GM18526 (cell line): ENCODE results near the gene PIEZO2.

Source experiments
- POLR2A ChIP-seq: IDR thresholded peaks from 3 replicates; pipeline ENCODE4 v1.6.1; 2011; ENCODE audit not compliant: insufficient read length; ENCODE audit errors: extremely low read depth

PIEZO2 gene

GRCh38 chr18:10784596-10785202, 364.7 kb downstream of the PIEZO2 start:
- TF ChIP-seq POLR2A = no peak

GRCh38 chr18:10783941-10784340, 365.4 kb downstream of the PIEZO2 start:
- no peak for TF ChIP-seq POLR2A

GRCh38 chr18:10776493-10776892, 372.9 kb downstream of the PIEZO2 start:
- no peak for TF ChIP-seq POLR2A

- TF ChIP-seq POLR2A = no peak
These were observed 374.3 kb downstream of the PIEZO2 start for GRCh38 chr18:10775026-10775425.

- no peak for TF ChIP-seq POLR2A
These were observed 378.2 kb downstream of the PIEZO2 start for GRCh38 chr18:10771053-10771709.

- no peak for TF ChIP-seq POLR2A
These were observed 379.1 kb downstream of the PIEZO2 start for GRCh38 chr18:10770264-10770663.

GRCh38 chr18:10768221-10768620, 381.1 kb downstream of the PIEZO2 start:
- TF ChIP-seq POLR2A = no peak

GRCh38 chr18:10767658-10768057, 381.7 kb downstream of the PIEZO2 start:
- TF ChIP-seq POLR2A = no peak

GRCh38 chr18:10760986-10761385, 388.4 kb downstream of the PIEZO2 start:
- no peak for TF ChIP-seq POLR2A

GRCh38 chr18:10759241-10759640, 390.1 kb downstream of the PIEZO2 start:
- TF ChIP-seq POLR2A = no peak

GRCh38 chr18:10757946-10758345, 391.4 kb downstream of the PIEZO2 start:
- TF ChIP-seq POLR2A = no peak

- TF ChIP-seq POLR2A = no peak
These were observed 392.0 kb downstream of the PIEZO2 start for GRCh38 chr18:10757349-10757748.

GRCh38 chr18:10755855-10756254, 393.5 kb downstream of the PIEZO2 start:
- TF ChIP-seq POLR2A = no peak

- no peak for TF ChIP-seq POLR2A
These were observed 395.2 kb downstream of the PIEZO2 start for GRCh38 chr18:10754128-10754527.

GRCh38 chr18:10752382-10752781, 397.0 kb downstream of the PIEZO2 start:
- no peak for TF ChIP-seq POLR2A

- TF ChIP-seq POLR2A = no peak
These were observed 397.7 kb downstream of the PIEZO2 start for GRCh38 chr18:10751653-10752052.
